GM11168 (cell line): ENCODE data around the gene BRPF1.

ENCODE experiments used
- in situ Hi-C: fragments of 300-500 bp; cut with MboI; formaldehyde crosslinking; loops from one replicate; pipeline ENCODE4 v1.12.0; 2022; ENCODE audit warnings: low sequenced_read_pairs; ENCODE audit not compliant: unreplicated experiment

The BRPF1 gene, protein sequence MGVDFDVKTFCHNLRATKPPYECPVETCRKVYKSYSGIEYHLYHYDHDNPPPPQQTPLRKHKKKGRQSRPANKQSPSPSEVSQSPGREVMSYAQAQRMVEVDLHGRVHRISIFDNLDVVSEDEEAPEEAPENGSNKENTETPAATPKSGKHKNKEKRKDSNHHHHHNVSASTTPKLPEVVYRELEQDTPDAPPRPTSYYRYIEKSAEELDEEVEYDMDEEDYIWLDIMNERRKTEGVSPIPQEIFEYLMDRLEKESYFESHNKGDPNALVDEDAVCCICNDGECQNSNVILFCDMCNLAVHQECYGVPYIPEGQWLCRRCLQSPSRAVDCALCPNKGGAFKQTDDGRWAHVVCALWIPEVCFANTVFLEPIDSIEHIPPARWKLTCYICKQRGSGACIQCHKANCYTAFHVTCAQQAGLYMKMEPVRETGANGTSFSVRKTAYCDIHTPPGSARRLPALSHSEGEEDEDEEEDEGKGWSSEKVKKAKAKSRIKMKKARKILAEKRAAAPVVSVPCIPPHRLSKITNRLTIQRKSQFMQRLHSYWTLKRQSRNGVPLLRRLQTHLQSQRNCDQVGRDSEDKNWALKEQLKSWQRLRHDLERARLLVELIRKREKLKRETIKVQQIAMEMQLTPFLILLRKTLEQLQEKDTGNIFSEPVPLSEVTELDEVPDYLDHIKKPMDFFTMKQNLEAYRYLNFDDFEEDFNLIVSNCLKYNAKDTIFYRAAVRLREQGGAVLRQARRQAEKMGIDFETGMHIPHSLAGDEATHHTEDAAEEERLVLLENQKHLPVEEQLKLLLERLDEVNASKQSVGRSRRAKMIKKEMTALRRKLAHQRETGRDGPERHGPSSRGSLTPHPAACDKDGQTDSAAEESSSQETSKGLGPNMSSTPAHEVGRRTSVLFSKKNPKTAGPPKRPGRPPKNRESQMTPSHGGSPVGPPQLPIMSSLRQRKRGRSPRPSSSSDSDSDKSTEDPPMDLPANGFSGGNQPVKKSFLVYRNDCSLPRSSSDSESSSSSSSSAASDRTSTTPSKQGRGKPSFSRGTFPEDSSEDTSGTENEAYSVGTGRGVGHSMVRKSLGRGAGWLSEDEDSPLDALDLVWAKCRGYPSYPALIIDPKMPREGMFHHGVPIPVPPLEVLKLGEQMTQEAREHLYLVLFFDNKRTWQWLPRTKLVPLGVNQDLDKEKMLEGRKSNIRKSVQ (N-terminal part only)

DNA sequence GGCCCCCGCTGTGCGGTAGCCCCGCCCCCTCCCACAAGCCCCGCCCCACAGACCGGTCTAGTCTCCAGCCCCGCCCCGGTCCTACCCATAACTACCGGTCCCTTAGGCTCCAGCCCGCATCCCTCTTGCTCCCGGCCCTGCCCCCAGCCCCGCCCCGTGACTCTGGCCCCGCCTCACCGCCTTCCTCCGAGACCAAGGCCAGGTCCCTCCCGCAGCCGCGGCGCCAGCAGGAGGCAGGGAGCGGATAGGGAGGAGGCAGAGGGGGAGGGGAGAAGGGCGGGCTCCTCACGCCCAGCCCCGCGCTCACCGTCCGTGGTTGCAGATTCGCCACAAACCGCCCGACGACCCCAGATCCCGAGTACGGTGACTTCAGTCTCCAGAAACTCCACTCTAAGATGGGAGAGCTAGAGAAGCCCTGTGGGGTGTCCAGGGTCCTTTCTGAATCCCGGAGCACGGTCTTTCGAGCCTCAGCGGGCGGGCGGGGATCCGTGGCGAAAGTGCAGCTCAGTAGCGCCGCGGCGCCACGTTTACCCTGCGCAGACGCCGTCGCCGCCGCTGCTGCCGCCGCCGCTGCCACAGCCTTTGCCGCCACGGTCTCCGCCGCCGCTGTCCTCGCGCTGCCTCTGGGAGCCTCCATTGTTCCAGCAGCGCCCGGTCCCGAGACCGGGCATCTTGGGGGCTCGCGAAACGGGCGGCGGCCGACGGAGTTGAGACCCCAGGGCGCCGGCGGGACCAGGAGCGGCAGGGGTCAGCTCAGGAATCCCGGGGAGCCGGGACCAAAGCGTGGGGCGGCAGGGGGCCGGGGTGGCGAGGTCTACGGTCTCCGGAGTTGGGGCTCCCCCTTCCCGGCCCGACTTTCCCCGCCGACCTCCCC is at the start of gene BRPF1:
Gene BRPF1, plus strand, starts transcription at position 530 of the 874 bp plus-strand sequence. CDS start 2,406 bp downstream, outside the sequence.
- in situ Hi-C loops: no loop called here

DNA sequence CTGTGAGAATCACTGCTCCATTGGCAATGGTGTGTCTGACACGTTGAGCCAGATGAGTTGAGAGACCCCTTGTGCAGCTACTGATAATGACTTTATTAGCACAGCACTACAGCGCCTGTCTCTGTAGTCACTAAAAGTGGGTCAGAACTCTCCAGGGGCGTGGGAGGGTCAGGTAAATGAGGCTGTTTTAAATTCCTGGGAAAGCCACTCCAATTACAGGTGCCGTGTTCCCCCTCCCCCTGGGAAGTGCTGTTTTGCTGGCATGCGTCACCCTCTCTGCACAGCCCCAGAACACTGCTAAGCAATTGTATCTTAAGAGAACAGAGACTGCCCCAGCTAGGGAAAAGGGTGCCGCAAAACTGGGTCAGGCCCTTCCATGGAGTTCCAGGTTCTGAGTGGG is 49.4 kb upstream of the BRPF1 start:
- in situ Hi-C loops: no loop called here

DNA sequence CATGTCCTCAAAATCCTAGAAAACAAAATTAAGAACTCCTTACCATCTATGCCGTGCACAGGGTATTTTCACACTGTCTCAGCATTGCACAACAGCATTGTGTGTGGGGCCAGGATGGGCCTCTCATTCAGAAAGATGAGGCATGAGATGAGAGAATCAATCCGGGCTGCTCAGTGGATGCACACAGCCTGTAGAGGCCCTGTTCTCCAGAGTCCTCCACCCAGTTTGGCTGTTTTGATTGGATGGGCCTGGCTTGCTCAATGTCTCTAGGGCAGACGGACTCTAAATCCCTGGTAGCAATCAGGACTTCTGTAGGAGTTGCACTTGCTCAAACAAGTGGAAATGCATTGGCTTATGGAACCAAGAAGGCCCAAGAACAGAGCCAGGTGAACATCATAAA is 48.1 kb upstream of the BRPF1 start:
- in situ Hi-C loops: no loop called here

DNA sequence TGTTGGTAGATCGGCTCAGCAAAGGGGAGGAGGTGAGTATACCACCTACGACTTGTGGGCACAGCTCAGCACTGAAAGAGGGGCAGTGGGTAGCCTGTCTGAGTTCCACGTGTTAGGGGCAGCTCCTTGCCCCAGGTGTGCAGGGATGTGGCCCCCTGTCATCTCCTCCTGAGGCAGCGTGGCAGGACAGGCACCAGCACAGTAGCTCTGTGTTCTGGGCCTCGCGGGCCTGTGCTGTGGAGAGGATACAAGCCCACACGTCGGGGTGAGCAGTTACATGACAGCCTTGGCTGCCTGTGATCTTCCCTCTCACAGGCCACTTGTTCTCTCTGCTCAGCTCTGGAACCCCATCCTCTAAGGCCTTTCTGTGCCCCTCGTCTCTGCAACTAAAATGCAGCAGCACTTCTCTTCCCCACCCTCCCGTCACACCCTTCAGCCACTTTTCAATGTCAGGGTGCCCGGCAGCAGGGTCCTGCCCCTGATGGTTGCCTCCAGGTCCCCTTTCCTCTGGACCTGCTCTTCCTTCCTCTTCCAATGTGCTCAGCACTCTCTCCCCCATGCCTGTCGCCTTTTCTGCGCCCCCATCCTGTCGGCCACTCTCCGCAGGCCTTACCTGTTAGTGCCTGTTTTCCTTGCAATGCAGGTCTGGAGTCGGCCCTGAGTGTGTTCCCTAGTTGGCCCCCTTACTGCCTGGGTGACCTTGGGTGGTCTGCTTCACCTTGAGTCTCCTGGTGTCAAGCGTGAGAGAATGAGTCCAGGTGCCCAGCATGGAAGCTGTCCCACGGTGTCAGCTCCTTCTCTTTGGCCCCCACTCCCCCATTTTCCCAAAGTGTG is 46.1 kb upstream of the BRPF1 start:
- in situ Hi-C loops: no loop called here

DNA sequence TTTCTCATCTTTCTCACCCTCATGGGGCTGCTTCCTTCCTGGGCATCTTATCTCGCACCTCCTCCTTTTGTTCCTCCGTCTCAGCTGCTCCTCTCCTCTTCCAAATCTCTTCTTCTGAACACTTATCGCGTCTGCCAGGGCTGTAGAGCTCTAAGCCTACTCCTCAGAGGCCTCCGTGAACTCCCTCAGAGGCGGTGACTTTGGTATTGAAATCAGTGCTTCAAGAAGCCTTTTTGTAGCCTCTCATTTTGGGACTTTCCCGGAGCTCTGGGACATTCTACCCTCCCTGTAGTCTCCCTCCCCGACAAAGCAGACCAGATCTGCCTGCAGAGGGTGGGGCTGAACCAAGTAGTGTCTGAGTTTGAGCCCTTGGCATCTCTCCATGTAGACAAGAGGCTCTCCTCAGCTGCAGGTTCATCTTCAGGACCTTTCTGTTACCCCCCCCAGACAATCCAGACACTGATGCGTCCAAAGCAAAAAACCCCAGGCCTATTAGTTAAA is 45.4 kb upstream of the BRPF1 start:
- in situ Hi-C loops: no loop called here

DNA sequence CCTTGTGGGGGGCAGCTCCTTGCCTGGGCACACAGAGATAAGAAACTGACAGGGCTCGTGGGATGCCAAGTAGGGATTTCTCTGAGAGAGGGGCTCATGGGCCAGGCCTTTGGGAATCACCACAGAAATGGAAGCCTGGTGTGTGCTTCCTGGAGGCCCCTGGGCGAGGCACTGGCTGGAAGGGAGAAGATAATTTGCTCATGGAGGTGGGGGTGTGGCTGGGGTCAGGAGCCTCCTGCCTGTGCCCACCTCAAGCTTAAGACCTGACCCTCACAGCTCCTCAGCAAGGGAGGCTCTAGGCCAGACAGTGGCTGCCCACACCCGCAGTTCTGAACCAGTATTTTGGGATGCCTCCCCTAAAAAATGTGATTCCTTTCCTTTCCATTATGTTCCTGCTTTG is 44.8 kb upstream of the BRPF1 start:
- in situ Hi-C loops: no loop called here

DNA sequence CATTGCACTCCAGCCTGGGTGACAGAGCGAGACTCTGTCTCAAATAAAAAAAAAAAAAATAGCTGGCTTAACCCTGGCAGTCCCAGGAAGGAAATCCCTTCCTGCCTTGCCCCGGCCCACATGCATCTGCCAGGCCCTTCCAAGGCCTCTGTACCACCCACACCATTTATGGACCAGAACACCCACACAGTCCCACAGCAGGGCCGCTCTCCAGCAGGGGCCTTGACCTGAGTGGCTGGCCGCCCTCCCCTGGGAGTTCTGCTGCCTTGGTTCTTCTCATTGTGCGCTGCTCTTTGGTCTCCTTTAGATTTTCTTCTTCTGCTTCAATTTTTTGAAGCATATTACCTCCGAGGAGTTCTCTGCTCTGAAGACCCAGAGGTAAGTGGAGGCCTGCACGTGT is 44.0 kb upstream of the BRPF1 start:
- in situ Hi-C loops: no loop called here

DNA sequence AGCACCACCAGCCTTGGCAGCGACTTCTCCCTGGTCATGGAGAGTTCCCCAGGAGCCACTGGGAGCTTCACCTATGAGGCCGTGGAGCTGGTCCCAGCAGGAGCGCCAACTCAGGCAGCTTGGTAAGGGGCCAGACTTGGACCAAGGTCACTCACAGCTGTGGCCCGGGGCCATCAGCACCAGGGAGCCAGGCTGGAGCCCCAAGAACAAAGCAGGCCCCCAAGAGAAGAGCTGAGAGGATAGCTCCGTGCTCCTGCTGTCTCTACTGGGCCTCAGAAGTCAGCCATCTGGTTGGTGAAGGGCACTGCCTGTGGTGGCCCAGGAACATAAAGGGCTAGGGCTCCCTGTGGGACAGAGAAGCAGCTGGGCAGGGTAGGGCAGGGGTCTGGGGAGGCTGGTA is 42.6 kb upstream of the BRPF1 start:
- in situ Hi-C loops: no loop called here

DNA sequence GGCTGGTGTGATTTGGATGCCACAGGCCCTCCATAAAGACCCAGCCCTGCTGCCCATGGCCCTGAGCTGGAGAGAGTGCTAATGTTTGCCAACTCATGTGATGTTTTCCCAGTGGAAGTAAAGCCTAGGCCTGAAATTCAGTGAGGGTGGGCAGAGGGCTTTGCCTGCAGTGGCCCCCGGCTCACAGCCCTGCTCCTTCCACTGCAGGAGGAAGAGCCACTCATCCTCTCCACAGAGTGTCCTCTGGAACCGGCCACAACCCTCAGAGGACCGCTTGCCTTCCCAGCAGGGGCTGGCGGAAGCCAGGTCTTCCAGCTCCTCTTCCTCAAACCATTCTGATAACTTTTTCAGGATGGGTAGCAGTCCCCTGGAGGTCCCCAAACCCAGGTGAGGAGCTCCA is 41.8 kb upstream of the BRPF1 start:
- in situ Hi-C loops: no loop called here

DNA sequence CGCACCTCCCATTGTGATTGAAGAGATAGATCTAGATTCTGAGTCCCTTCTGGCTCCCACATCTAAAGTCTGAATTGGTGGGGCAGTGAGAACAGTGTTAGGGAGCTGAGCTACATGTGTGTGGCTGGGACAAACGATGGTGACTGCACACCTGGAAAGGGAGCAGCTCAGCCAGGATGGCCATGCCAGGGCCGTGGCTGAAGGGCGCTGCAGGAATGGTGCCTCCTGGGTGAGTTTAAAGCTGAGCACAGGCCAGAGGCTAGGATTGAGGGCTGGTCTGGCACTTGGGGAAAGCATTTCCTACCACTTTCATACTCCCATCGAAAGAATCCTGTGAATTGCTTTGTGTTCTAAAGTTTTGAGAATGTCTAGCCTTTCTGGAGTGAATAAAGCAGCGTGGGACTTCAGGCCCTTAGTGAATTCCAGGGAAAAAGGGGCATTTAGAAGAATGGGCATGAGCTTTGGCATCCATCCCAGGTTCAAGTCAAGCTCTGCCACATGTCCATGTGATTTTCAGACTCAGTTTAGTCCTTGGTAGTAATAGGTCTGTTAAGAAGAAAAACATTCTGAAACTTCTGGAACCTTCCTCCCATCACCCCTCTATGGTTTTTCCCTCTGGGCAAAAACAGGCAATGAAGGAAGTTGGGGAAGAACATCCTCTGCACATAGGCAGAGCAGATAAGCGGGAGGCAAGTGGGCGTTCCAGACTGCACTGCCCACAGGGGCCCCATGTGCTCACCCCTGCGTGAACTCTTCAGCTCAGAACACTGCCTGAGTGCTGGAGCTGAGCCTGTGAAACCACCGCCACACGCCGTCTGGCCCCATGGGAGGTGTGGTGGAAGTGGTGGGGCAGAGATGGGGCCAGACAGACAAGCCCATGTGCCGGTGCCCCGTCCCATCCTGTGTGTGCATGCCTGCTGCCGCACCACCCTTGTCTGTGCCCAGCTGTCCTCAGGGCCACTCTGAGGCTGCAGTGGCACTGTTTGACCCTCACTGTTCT is 40.8 kb upstream of the BRPF1 start:
- in situ Hi-C loops: no loop called here

DNA sequence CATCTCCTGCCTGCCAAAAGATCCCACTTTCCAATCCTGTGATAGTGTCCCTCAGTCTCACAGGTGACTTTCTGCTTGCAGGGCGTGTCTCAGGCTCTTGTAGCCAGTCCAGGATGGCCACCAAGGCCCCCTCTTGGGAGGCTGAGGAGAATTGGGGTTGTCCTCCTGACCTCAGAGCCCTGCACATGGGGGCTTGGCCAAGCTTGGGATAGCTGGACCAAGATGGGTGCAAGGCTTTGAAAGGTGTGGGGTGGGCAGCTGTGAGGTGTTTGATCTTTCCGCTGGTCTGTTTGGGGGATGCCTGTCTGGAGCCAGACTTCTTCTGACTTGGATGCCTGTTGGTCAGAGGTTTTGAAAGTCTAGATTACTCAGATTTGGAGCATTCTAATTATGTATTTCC is 39.9 kb upstream of the BRPF1 start:
- in situ Hi-C loops: no loop called here

DNA sequence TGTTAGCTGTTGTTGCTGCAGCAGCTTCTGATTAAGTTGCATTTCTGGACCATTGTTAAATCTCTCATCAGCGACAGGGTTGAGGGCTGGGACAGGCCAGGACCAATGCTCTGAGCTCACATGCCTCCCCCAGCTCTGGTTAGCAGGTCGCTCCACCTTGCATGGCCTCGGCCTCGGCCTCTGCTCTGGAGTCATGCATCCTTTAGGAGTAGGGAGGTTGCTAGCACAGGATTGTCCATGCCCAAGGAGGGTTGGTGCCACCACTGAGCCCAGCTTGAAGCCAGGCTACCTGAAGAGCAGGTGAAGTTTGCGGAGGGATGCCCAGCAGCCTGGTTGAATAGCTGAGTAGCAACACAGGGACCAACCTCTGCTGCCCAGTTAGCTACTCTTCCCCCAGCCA is 39.1 kb upstream of the BRPF1 start:
- in situ Hi-C loops: no loop called here

DNA sequence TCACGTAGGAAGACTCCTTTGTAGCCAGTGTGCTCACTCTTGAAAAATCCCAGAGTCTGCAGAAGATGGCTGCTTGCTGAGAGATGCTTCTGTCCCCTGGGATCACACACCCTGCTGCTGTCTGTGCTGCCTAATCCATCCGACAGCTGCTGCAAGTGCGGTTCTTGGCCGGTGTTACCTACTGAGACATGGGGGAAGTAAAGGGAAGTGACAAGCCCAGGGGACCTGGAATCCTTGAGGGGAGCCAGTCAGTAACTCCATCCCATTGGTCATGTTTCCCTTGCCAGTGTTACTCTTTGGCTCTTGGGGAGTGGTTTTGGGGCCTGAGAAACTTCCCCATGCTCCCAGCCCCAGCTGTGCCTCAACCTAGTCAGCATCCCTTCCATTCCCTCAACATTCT is 36.2 kb upstream of the BRPF1 start:
- in situ Hi-C loops: no loop called here

DNA sequence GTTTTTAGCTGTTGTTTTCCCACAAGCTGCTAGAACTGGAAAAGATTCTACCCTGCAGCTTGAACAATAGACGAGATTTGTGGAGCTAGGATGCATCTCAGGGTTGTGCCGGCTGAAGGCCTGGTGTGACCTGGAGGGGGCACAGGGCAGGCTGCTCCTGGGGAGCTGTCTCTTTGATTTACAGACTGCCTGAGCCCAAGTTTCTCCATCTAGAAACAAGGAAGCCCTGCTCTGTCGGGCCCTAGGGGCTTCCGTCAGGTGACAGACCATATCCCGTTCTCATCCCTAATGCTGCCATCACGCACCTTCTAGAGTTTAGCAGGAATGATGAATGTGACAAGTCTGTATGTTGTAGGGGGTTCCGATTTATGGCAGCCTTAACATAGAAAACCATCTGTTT is 35.8 kb upstream of the BRPF1 start:
- in situ Hi-C loops: no loop called here

DNA sequence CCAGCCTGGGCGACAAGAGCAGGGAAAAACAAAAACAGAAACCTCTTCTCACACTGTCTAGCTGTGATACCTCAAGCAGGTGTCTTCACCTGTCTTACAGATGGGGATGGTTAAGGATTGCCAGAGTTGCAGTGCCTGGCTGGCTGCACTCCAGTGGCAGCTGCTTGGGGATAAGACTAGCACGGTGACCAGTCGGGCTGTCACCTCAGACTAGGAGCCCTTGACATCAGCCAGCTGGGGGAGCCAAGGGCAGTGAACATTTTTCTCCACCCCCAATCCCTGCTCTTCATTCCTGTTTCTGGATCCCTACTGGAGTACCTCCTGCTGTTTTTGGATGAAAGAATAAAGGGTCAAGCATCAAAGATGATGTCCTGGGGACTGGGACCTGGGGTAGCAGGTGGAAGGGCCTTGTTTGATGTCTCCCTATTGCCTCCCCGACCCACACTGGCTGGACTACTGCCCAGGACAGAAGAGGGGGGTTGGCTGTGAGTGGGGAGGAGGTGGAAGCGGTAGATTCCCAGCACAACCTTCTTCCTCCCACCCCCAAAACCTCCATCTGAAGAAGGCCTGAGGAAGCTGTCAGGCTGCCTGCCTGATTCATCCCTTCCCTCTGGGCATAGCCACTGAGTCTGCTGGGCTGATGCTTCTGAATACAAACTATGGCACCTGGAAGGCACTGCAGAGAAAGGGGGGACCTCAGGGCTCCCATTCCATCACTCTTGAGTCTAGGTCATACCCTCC is 34.9 kb upstream of the BRPF1 start:
- in situ Hi-C loops: no loop called here

DNA sequence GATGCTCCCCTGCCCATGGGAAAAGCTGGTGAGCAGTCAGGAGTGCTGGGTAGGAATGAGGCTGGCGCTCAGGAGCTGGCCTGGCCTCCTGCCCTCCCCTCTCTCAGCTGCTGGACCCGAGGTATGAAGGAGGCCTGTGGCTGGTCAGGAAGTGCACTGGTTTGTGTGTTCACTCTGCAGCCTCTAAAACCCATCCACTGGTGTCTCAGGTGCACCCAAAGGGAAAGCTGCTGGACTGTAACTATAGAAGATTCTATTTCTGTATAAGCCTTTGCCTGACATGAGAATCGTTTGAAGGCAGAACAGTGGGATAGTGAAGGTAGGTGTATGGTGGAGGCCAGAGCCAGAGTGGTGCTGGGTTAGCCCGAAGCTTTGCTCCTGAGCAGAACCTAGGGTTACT is 33.6 kb upstream of the BRPF1 start:
- in situ Hi-C loops: no loop called here

DNA sequence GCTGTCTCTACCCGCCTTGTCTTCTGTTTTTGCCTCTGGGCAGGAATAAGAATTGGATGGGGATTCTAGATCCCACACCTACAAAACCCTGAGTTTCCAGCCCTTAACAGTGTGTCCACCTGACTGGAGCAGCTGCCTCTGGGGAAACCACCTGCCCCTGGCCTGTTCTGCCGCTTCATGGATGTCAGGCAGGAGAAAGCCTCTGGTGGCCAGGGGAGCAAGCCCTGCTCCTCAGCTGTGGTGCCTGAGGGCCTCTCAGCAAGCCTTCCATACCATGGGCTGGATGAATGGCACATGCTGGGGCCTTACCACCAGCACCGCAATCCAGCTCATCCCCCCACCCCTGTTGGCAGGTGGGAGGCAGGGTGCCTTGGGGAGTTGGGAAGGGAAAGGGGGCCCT is 33.2 kb upstream of the BRPF1 start:
- in situ Hi-C loops: no loop called here
